Measurements from ENCODE around the gene SPINK13.
"Not testable (repeated sequence)": the region's sequence is repeated elsewhere in the genome, so short reads cannot be mapped to it uniquely, and the experiment has no call there.

SPINK13 gene

DNA sequence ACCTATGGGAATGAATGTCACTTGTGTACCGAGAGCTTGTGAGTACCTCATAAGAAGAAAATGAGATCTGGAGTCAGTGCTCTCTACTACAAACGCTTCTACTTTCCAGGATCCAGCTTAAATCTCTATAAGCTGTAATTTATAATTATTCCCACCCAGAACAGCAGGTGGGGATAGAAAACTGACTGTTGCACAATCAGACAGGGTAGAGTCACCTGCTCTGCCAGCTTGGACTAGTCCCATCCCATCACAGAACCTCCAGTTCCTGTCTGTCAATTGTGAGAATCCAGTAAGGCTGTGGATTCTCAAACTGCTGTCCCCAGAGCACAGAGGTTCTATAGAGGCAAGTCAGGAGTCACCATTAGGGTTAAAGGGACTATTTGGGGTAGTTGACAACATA lies 45.6 kb downstream of the SPINK13 start:
- no peak for DNase-seq

DNA sequence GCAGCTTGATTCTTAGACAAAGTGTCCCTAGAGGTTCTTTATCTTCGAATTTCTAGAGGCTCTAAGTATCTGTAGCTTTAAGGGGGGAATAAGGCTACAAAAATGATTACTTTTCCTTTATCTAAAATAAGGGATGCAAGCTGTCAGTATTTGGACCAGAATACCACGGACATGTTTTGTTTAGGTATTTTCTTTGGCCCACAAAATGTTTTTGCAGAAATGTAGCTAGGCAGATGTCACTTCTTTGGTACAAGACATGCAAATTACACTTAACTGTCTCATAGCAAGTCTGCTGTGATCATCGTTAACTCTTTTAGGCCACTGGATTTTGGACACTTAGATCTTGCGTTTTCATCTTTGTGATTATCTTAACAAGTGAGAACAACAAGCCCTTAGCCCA lies 46.1 kb downstream of the SPINK13 start:
- no peak for DNase-seq

DNA sequence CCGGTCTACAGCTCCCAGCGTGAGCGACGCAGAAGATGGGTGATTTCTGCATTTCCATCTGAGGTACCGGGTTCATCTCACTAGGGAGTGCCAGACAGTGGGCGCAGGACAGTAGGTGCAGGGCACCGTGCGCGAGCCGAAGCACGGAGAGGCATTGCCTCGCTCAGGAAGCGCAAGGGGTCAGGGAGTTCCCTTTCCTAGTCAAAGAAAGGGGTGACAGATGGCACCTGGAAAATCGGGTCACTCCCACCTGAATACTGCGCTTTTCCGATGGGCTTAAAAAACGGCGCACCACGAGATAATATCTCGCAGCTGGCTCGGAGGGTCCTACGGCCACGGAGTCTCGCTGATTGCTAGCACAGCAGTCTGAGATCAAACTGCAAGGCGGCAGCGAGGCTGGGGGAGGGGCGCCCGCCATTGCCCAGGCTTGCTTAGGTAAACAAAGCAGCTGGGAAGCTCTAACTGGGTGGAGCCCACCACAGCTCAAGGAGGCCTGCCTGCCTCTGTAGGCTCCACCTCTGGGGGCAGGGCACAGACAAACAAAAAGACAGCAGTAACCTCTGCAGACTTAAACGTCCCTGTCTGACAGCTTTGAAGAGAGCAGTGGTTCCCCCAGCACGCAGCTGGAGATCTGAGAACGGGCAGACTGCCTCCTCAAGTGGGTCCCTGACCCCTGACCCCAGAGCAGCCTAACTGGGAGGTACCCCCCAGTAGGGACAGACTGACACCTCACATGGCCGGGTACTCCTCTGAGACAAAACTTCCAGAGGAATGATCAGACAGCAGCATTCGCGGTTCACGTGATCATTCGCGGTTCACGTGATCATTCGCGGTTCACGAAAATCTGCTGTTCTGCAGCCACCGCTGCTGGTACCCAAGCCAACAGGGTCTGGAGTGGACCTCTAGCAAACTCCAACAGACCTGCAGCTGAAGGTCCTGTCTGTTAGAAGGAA lies 51.7 kb downstream of the SPINK13 start:
- DNase-seq: not testable (repeated sequence)

DNA sequence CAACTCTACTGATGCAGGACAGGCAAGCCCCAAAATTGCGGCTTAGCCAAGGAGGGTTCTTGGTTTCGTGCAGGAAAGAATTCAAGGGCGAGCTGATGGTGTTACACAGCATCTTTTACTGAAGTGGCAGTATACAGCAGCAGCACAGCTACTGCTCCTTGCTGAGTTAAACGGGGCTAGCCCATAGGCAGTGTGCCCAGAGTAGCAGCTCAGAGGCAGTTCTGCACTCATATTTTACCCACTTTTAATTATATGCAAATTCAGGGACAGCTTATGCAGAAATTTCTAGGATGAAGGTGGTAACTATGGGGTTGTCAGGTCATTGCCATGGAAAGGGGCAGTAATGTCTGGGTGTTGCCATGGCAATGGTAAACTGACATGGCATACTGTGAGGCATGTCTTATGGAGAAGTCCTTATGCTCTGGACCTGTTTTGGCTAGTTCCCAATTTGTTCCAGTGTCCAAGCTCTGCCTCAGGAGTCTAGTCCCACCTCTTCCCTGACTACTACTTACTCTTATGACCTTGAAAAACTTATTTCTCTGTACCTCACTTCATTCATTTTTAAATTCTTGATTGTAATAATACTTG lies 64.8 kb downstream of the SPINK13 start:
- DNase-seq: no peak

DNA sequence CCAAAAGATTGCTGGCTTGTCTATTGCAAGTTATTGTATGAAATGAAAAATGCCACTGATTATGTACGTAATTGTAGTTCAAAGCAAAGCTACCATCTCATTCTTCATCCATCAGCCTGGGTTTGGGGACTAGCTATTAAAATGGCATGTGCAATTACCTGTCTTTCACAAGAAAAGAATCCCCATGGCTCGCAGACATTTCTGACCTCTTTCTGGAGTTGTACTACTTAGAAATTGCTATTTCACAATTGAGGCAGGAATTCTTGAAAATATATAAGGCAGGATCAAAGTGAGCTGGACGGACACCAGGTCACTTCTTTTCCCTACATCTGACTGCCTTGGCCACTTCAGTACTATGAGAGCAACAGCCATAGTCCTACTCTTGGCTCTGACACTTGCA lies 66.7 kb downstream of the SPINK13 start, which contains the start of gene SPINK9:
Gene SPINK9 (plus strand): TSS at position 301 of the 400 bp plus-strand sequence. CDS start 55 bp downstream, at position 356.
- DNase-seq: no peak
